ENCODE results near the gene MBOAT7.

MBOAT7 gene

GRCh38 chr19:54206030-54206830 is 16.9 kb upstream of the MBOAT7 start:
- Histone ChIP-seq H3K4me2 (ENCODE audit: low read length) (peak overlapping the region; percentile 22; the same call in 1 of the 2 replicates), H3K36me3 (ENCODE audit: insufficient read depth, low read length) (peaks cover 99% of the 10 kb centered on the region)

GRCh38 chr19:54204767-54205468 is 15.5 kb upstream of the MBOAT7 start:
- no peaks in the 10 kb centered on the region for H3K9me3 ChIP-seq (ENCODE audit: low read length)
- H3K27me3 ChIP-seq (ENCODE audit: insufficient read depth, low read length): no peaks in the 10 kb centered on the region
- H3K9ac ChIP-seq (ENCODE audit: low read length): no peak overlapping the region; the same call in 1 of the 2 replicates
- H3K4me1 ChIP-seq (ENCODE audit: insufficient read depth, low read length, severe bottlenecking): peaks cover 69% of the 10 kb centered on the region
- H3K36me3 ChIP-seq (ENCODE audit: insufficient read depth, low read length): peaks cover 90% of the 10 kb centered on the region
- TF ChIP-seq EZH2 (IDR thresholded peaks at IDR 0.05; ENCODE audit: borderline replicate concordance, low read length) (no peak), CTCF (IDR thresholded peaks at IDR 0.05; ENCODE audit: low read length) (no peak)
- H3K9me2 ChIP-seq (ENCODE audit: low read depth, low read length): no peaks in the 10 kb centered on the region
- H3K4me2 ChIP-seq (ENCODE audit: low read length): peak overlapping the region; percentile 79
- H3K79me2 ChIP-seq (ENCODE audit: insufficient read depth, low read length): peaks cover 43% of the 10 kb centered on the region
- H2AFZ ChIP-seq (ENCODE audit: low read length): no peak overlapping the region
- no peaks in the 10 kb centered on the region; the same call in 1 of the 2 replicates for H4K20me1 ChIP-seq (ENCODE audit: insufficient read depth, low read length)
- peak overlapping the region; percentile 97 for H3K4me3 ChIP-seq (ENCODE audit: low read depth, low read length, poor library complexity, severe bottlenecking)
- no peak overlapping the region for H3K27ac ChIP-seq (ENCODE audit: low read depth, low read length, poor library complexity, severe bottlenecking)
- H3F3A ChIP-seq (ENCODE audit: insufficient read depth, low read length): 0 out of 2 replicates have a peak, but pooled peaks cover 6% of the 10 kb centered on the region

More at GRCh38 chr19:54206030-54206830, 16.9 kb upstream of the MBOAT7 start:
- 0 out of 2 replicates have a peak, but pooled peaks cover 6% of the 10 kb centered on the region for H3F3A ChIP-seq (ENCODE audit: insufficient read depth, low read length)
- peaks cover 66% of the 10 kb centered on the region for H3K4me1 ChIP-seq (ENCODE audit: insufficient read depth, low read length, severe bottlenecking)
- no peak overlapping the region for H3K4me3 ChIP-seq (ENCODE audit: low read depth, low read length, poor library complexity, severe bottlenecking)
- no peaks in the 10 kb centered on the region for H3K9me2 ChIP-seq (ENCODE audit: low read depth, low read length)
- no peak overlapping the region for H2AFZ ChIP-seq (ENCODE audit: low read length)
- peaks cover 39% of the 10 kb centered on the region for H3K79me2 ChIP-seq (ENCODE audit: insufficient read depth, low read length)
- H3K27ac ChIP-seq (ENCODE audit: low read depth, low read length, poor library complexity, severe bottlenecking): no peak overlapping the region
- no peak overlapping the region for H3K9ac ChIP-seq (ENCODE audit: low read length)
- TF ChIP-seq CTCF (IDR thresholded peaks at IDR 0.05; ENCODE audit: low read length) (no peak), EZH2 (IDR thresholded peaks at IDR 0.05; ENCODE audit: borderline replicate concordance, low read length) (no peak)
- H3K27me3 ChIP-seq (ENCODE audit: insufficient read depth, low read length): no peaks in the 10 kb centered on the region
- H3K9me3 ChIP-seq (ENCODE audit: low read length): no peaks in the 10 kb centered on the region
- no peaks in the 10 kb centered on the region; the same call in 1 of the 2 replicates for H4K20me1 ChIP-seq (ENCODE audit: insufficient read depth, low read length)

- Histone ChIP-seq H3K9me2 (ENCODE audit: low read depth, low read length) (no peaks in the 10 kb centered on the region), H4K20me1 (ENCODE audit: insufficient read depth, low read length) (no peaks in the 10 kb centered on the region; the same call in 1 of the 2 replicates), H3K9me3 (ENCODE audit: low read length) (no peaks in the 10 kb centered on the region), H3K4me2 (ENCODE audit: low read length) (peak overlapping the region; percentile 79), H2AFZ (ENCODE audit: low read length) (no peak overlapping the region), H3K4me3 (ENCODE audit: low read depth, low read length, poor library complexity, severe bottlenecking) (peak overlapping the region; percentile 97), H3K27ac (ENCODE audit: low read depth, low read length, poor library complexity, severe bottlenecking) (peak overlapping the region; percentile 85), H3K36me3 (ENCODE audit: insufficient read depth, low read length) (peaks cover 73% of the 10 kb centered on the region), H3K79me2 (ENCODE audit: insufficient read depth, low read length) (peaks cover 43% of the 10 kb centered on the region), H3K4me1 (ENCODE audit: insufficient read depth, low read length, severe bottlenecking) (peaks cover 79% of the 10 kb centered on the region), H3K27me3 (ENCODE audit: insufficient read depth, low read length) (no peaks in the 10 kb centered on the region), H3K9ac (ENCODE audit: low read length) (peak overlapping the region; percentile 83; the same call in 1 of the 2 replicates), H3F3A (ENCODE audit: insufficient read depth, low read length) (peaks cover 6% of the 10 kb centered on the region; the same call in 1 of the 2 replicates)
- TF ChIP-seq CTCF (IDR thresholded peaks at IDR 0.05; ENCODE audit: low read length) (no peak), EZH2 (IDR thresholded peaks at IDR 0.05; ENCODE audit: borderline replicate concordance, low read length) (no peak)
Observed at GRCh38 chr19:54203151-54203611, 13.8 kb upstream of the MBOAT7 start.
